A549 (cell line): ENCODE data around the gene BEAN1. TPM values are rescaled to one million over a fixed set of nuclear protein-coding genes. Genes with fewer than 3 reads are reported as not detected.

Experiments
- ATAC-seq, 2 experiments: fragments of 200-7000 bp in 1 of 2; fragments of >200 bp in 1 of 2; cut with Nextera tagmentation in 1 of 2; cut with Tn5 transposase in 1 of 2; 3 replicates each; pipeline versions ENCODE4 v1.8.0 to v1.9.1; 2018 to 2020; ENCODE audit warnings: mild to moderate bottlenecking in 1 of 2, moderate library complexity in 1 of 2
- CTCF ChIA-PET: fragments of 300-600 bp; sonication (Branson Sonifier 250); formaldehyde crosslinking; extraction: SDS; loops from one replicate; lab custom pipeline; 2021; ENCODE audit warnings: antibody characterized with exemption, inconsistent platforms; lab: Yijun Ruan, JAX
- POLR2A ChIA-PET: fragments of 350-600 bp; formaldehyde crosslinking; extraction: SDS; loops from one replicate; lab custom pipeline; 2021; ENCODE audit warnings: antibody characterized with exemption, inconsistent platforms; lab: Yijun Ruan, JAX
- DNase-seq, 2 experiments: peaks; one replicate each; pipeline versions ENCODE4 v3.0.0 to v3.0.0-alpha.2; 2011 to 2016; ENCODE audit warnings: low read depth in 1 of 2, low spot score in 1 of 2
- FAIRE-seq: peaks from 2 replicates; lab custom pipeline; 2011; peaks lifted over from hg19 to GRCh38; lab: Jason Lieb, UNC
- H3K27ac ChIP-seq, 2 experiments: fragments of >200 bp; sonication (Bioruptor Twin); formaldehyde crosslinking; 3 replicates each; pipeline ENCODE4 v1.5.1; 2016 to 2017
- H3K4me1 ChIP-seq: fragments of >200 bp; sonication (Bioruptor Twin); formaldehyde crosslinking; 3 replicates; pipeline ENCODE4 v1.6.1; 2016
- H3K4me2 ChIP-seq: fragments of >200 bp; sonication (Bioruptor Twin); formaldehyde crosslinking; 3 replicates; pipeline ENCODE4 v1.6.1; 2016
- H3K4me3 ChIP-seq: fragments of >200 bp; sonication (Bioruptor Twin); formaldehyde crosslinking; 3 replicates; pipeline ENCODE4 v1.5.1; 2016
- H3K9me3 ChIP-seq: fragments of >200 bp; sonication (Bioruptor Twin); formaldehyde crosslinking; 3 replicates; pipeline ENCODE4 v1.6.1; 2016
- CBX2 ChIP-seq: fragments of 200-600 bp; sonication (generic); IDR thresholded peaks from 2 replicates; pipeline ENCODE4 v1.6.1; 2016; ENCODE audit warnings: low read depth, mild to moderate bottlenecking, borderline replicate concordance
- CBX8 ChIP-seq: fragments of 200-600 bp; sonication (generic); IDR thresholded peaks from 2 replicates; pipeline ENCODE4 v1.6.1; 2016
- EHMT2 ChIP-seq: fragments of 200-600 bp; sonication (generic); IDR thresholded peaks from 2 replicates; pipeline ENCODE4 v1.6.1; 2016; ENCODE audit warnings: antibody characterized with exemption, low read depth, mild to moderate bottlenecking, moderate library complexity
- ESRRA ChIP-seq: fragments of 150-350 bp; IDR thresholded peaks from 2 replicates; pipeline ENCODE4 v1.6.1; 2014; ENCODE audit warnings: mild to moderate bottlenecking, low read length, borderline replicate concordance
- FOSL2 ChIP-seq, 2 experiments: fragments of 450-650 bp in 1 of 2; fragments of >200 bp in 1 of 2; sonication (Bioruptor Twin) in 1 of 2; formaldehyde crosslinking; IDR thresholded peaks; 2 replicates each; pipeline versions ENCODE4 v1.5.0 to v1.6.1; 2016 to 2020; ENCODE audit warnings: mild to moderate bottlenecking in 1 of 2, moderate library complexity in 1 of 2
- GATA3 ChIP-seq: IDR thresholded peaks from 2 replicates; pipeline ENCODE4 v1.6.1; 2012; ENCODE audit warnings: borderline replicate concordance
- HDAC2 ChIP-seq: fragments of 200-600 bp; sonication (generic); IDR thresholded peaks from 2 replicates; pipeline ENCODE4 v1.6.1; 2016
- HEYL ChIP-seq: fragments of 250-450 bp; sonication (Bioruptor Pico); IDR thresholded peaks from 2 replicates; pipeline ENCODE4 v1.8.0; 2021; ENCODE audit warnings: mild to moderate bottlenecking, moderate library complexity
- HOXB5 ChIP-seq: fragments of 250-450 bp; sonication (Bioruptor Pico); IDR thresholded peaks from 2 replicates; pipeline ENCODE4 v1.5.0; 2020; ENCODE audit warnings: mild to moderate bottlenecking, moderate library complexity
- JUN ChIP-seq, 2 experiments: fragments of >200 bp; sonication (Bioruptor Twin); formaldehyde crosslinking; IDR thresholded peaks; 2 replicates in 1 of 2; 3 replicates in 1 of 2; pipeline ENCODE4 v1.6.1; 2016 to 2017
- JUNB ChIP-seq: fragments of >200 bp; sonication (Bioruptor Twin); formaldehyde crosslinking; IDR thresholded peaks from 2 replicates; pipeline ENCODE4 v1.6.1; 2016
- KDM5A ChIP-seq: fragments of 200-600 bp; sonication (generic); IDR thresholded peaks from 2 replicates; pipeline ENCODE4 v1.6.1; 2016; ENCODE audit warnings: antibody characterized with exemption, mild to moderate bottlenecking
- MAFK ChIP-seq: fragments of 450-650 bp; IDR thresholded peaks from 2 replicates; pipeline ENCODE4 v1.6.1; 2014; ENCODE audit not compliant: partially characterized antibody
- MAZ ChIP-seq: fragments of 150-350 bp; IDR thresholded peaks from 2 replicates; pipeline ENCODE4 v1.6.1; 2014; ENCODE audit warnings: antibody characterized with exemption, low read depth, low read length, borderline replicate concordance
- NFE2L2 ChIP-seq: fragments of 150-350 bp; conservative IDR thresholded peaks from 2 replicates; pipeline ENCODE4 v1.6.1; 2014; ENCODE audit warnings: low read length
- NPAS2 ChIP-seq: fragments of 250-450 bp; sonication (Bioruptor Pico); IDR thresholded peaks from 2 replicates; pipeline ENCODE4 v1.8.0; 2022; ENCODE audit warnings: mild to moderate bottlenecking, moderate library complexity, borderline replicate concordance
- POLR2AphosphoS2 ChIP-seq: conservative IDR thresholded peaks from 2 replicates; pipeline ENCODE4 v1.6.1; 2012; ENCODE audit warnings: low read length, improper control_type of control experiment, inconsistent platforms
- RARB ChIP-seq: fragments of 250-450 bp; sonication (Bioruptor Pico); IDR thresholded peaks from 2 replicates; pipeline ENCODE4 v1.8.0; 2021; ENCODE audit warnings: mild to moderate bottlenecking, moderate library complexity
- RCOR1 ChIP-seq: fragments of 150-350 bp; IDR thresholded peaks from 2 replicates; pipeline ENCODE4 v1.6.1; 2014; ENCODE audit warnings: antibody characterized with exemption, low read length, low read depth
- RNF2 ChIP-seq: fragments of 200-600 bp; sonication (generic); IDR thresholded peaks from 2 replicates; pipeline ENCODE4 v1.6.1; 2016; ENCODE audit warnings: low read depth, mild to moderate bottlenecking, antibody characterized with exemption, moderate library complexity, borderline replicate concordance
- SREBF2 ChIP-seq: fragments of 450-650 bp; IDR thresholded peaks from 2 replicates; pipeline ENCODE4 v1.6.1; 2014; ENCODE audit warnings: mild to moderate bottlenecking, moderate library complexity
- ZC3H11A ChIP-seq: fragments of 450-650 bp; IDR thresholded peaks from 2 replicates; pipeline ENCODE4 v1.6.1; 2014; ENCODE audit warnings: antibody characterized with exemption, mild to moderate bottlenecking
- ZFP36 ChIP-seq: fragments of 450-650 bp; IDR thresholded peaks from 2 replicates; pipeline ENCODE4 v1.6.1; 2014; ENCODE audit warnings: borderline replicate concordance; ENCODE audit not compliant: partially characterized antibody
- WGBS: methylation state at CpG from one replicate; pipeline ENCODE4 v1.1.6; 2017; ENCODE audit errors: missing lambda C conversion rate; 5-methylcytosine and 5-hydroxymethylcytosine counted together
- polyA plus RNA-seq, 4 experiments: library from polyadenylated mRNA; depleted of rRNA in 3 of 4; stranded (reverse); fragments of >200 nt; fragmentation: RNase III in 1 of 4; extraction: RNeasy Plus Mini Kit Qiagen cat#74134 plus additional on column Dnase treatment in 1 of 4; gene quantifications; 2 replicates in 3 of 4; 3 replicates in 1 of 4; pipeline ENCODE4 v1.2.3, GENCODE V29; 2011 to 2017
- TF ChIP-seq, protein P1 (sequence below): fragments of >200 bp; sonication (Bioruptor Twin); formaldehyde crosslinking; IDR thresholded peaks from 2 replicates; pipeline ENCODE4 v1.6.1; 2016
- TF ChIP-seq, protein P2 (sequence below): fragments of 250-450 bp; sonication (Bioruptor Pico); IDR thresholded peaks from 2 replicates; pipeline ENCODE4 v1.5.0; 2021; ENCODE audit warnings: mild to moderate bottlenecking, moderate library complexity, borderline replicate concordance
- TF ChIP-seq, protein P3 (sequence below): fragments of 450-650 bp; IDR thresholded peaks from 2 replicates; pipeline ENCODE4 v1.6.1; 2014; ENCODE audit warnings: antibody characterized with exemption
- TF ChIP-seq, protein P4 (sequence below): fragments of 200-600 bp; sonication (generic); IDR thresholded peaks from 2 replicates; pipeline ENCODE4 v1.6.1; 2016; ENCODE audit warnings: antibody characterized with exemption, mild to moderate bottlenecking, moderate library complexity
- TF ChIP-seq, protein P5 (sequence below): fragments of 150-350 bp; IDR thresholded peaks from 2 replicates; pipeline ENCODE4 v1.6.1; 2014; ENCODE audit warnings: low read depth, mild to moderate bottlenecking, low read length

BEAN1 gene
- polyA plus RNA-seq, 2 of the 4 experiments (the other 2 are of a cell fraction), result 0.98 to 1.7 TPM

DNA sequence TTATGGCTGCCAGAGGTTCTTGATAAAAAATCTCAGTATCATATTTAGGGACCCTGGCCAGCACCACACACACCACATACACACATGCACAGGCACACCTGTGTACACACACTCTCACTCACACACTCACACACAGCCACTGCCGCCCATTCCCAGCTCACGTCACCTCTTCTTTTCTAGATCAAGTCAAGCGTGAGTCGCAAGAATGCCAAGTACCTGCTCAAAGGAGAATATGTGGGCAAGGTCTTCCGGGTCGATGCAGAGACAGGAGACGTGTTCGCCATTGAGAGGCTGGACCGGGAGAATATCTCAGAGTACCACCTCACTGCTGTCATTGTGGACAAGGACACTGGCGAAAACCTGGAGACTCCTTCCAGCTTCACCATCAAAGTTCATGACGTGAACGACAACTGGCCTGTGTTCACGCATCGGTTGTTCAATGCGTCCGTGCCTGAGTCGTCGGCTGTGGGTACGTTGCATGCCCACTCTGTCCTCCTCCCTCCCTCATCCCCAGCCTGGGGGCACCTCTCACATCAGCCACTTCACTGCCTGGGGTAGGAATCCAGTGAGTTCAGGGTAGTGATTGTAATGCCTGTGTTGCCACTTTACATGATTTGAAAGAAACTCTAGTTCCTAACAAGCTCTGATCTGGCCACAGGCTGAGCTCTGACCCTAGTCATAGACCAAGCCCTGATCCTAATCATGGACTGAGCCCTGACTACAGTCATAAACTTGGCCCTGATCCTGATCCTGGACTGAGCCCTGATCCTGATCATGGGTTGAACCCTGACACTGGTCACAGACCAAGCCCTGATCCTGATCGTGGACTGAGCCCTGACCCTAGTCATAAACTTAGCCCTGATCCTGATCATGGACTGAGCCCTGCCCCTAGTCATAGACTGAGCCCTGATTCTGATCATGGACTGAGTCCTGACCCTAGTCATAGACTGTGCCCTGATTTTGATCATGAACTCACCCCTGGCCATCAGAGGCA is 40.2 kb upstream of the BEAN1 start:
- Histone ChIP-seq H3K9me3 (no peaks in the 10 kb centered on the region), H3K4me2 (no peak overlapping the region), H3K4me3 (no peak overlapping the region), H3K27ac (no peak overlapping the region), H3K4me1 (peaks cover 17% of the 10 kb centered on the region)
- TF ChIP-seq JUNB, result no peak
- TF ChIP-seq NPAS2, result no peak
- TF ChIP-seq RCOR1, result no peak
- TF ChIP-seq, protein P1, sequence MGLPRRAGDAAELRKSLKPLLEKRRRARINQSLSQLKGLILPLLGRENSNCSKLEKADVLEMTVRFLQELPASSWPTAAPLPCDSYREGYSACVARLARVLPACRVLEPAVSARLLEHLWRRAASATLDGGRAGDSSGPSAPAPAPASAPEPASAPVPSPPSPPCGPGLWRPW, result no peak
- no peak for TF ChIP-seq FOSL2 (IDR thresholded peaks at IDR 0.05)
- no peak for TF ChIP-seq FOSL2 (CRISPR knock-in tag; IDR thresholded peaks at IDR 0.05)
- no peak for TF ChIP-seq RNF2
- TF ChIP-seq RARB (CRISPR knock-in tag), result no peak
- TF ChIP-seq, protein P2, sequence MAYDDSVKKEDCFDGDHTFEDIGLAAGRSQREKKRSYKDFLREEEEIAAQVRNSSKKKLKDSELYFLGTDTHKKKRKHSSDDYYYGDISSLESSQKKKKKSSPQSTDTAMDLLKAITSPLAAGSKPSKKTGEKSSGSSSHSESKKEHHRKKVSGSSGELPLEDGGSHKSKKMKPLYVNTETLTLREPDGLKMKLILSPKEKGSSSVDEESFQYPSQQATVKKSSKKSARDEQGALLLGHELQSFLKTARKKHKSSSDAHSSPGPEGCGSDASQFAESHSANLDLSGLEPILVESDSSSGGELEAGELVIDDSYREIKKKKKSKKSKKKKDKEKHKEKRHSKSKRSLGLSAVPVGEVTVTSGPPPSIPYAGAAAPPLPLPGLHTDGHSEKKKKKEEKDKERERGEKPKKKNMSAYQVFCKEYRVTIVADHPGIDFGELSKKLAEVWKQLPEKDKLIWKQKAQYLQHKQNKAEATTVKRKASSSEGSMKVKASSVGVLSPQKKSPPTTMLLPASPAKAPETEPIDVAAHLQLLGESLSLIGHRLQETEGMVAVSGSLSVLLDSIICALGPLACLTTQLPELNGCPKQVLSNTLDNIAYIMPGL, result no peak
- no peak for TF ChIP-seq HDAC2
- no peak for TF ChIP-seq EHMT2
- TF ChIP-seq CBX2, result no peak
- TF ChIP-seq, protein P3, sequence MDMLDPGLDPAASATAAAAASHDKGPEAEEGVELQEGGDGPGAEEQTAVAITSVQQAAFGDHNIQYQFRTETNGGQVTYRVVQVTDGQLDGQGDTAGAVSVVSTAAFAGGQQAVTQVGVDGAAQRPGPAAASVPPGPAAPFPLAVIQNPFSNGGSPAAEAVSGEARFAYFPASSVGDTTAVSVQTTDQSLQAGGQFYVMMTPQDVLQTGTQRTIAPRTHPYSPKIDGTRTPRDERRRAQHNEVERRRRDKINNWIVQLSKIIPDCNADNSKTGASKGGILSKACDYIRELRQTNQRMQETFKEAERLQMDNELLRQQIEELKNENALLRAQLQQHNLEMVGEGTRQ, result no peak
- TF ChIP-seq HOXB5 (CRISPR knock-in tag), result no peak
- TF ChIP-seq CBX8, result no peak
- no peak for TF ChIP-seq JUN (IDR thresholded peaks at IDR 0.05)
- TF ChIP-seq SREBF2, result no peak
- no peak for TF ChIP-seq POLR2AphosphoS2
- FAIRE-seq (no peak), ATAC-seq (no peak), DNase-seq (no peak)
- 83% methylated on average over 20 of the region's 20 CpGs for WGBS
- ChIA-PET CTCF (interaction anchor here (0.6 to 3.4 kb wide), 3 partner anchors 19 to 74 kb away, joined by 3 to 22 read pairs (median 7); no protein-coding TSS in a partner anchor), POLR2A (no interaction called here)

DNA sequence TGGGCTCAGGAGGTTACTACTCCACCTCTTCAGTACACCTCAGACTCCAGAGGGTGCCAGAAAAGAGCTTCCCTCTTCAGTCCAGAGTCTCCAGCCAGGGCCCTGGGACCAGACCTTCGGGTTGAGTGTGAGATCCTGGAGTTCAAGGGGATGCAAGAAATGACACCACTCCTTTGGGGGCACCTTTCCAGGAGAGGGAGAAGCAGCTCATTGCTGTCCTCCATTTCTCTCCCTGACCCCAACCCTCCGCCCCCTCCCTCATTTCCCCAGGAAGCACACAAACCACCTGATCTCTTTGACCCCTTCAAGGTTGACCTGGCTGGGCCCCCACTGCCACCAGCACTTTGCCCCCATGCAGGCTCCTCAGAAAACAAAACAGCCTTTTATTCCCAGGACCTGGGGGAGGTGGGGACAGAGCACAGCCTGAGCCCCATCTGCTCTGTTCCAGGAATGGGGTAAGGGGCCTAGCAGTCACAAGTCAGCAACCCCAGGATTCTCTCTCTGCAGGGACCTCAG is 39.2 kb upstream of the BEAN1 start:
- 25% methylated on average over 2 of the region's 2 CpGs for WGBS
- Histone ChIP-seq H3K27ac (no peak overlapping the region), H3K4me1 (peaks cover 8% of the 10 kb centered on the region), H3K9me3 (no peaks in the 10 kb centered on the region), H3K4me2 (no peak overlapping the region), H3K4me3 (no peak overlapping the region)
- POLR2A ChIA-PET, result no interaction called here
- CTCF ChIA-PET, result interaction anchor here (0.6 to 1.5 kb wide), 2 partner anchors 18 to 75 kb away, joined by 3 to 7 read pairs; no protein-coding TSS in a partner anchor
- FAIRE-seq (no peak), ATAC-seq (no peak), DNase-seq (no peak)
- no peak for TF ChIP-seq ESRRA
- TF ChIP-seq FOSL2 (IDR thresholded peaks at IDR 0.05), result no peak
- TF ChIP-seq FOSL2 (CRISPR knock-in tag; IDR thresholded peaks at IDR 0.05), result no peak
- no peak for TF ChIP-seq NFE2L2
- TF ChIP-seq, protein P4, sequence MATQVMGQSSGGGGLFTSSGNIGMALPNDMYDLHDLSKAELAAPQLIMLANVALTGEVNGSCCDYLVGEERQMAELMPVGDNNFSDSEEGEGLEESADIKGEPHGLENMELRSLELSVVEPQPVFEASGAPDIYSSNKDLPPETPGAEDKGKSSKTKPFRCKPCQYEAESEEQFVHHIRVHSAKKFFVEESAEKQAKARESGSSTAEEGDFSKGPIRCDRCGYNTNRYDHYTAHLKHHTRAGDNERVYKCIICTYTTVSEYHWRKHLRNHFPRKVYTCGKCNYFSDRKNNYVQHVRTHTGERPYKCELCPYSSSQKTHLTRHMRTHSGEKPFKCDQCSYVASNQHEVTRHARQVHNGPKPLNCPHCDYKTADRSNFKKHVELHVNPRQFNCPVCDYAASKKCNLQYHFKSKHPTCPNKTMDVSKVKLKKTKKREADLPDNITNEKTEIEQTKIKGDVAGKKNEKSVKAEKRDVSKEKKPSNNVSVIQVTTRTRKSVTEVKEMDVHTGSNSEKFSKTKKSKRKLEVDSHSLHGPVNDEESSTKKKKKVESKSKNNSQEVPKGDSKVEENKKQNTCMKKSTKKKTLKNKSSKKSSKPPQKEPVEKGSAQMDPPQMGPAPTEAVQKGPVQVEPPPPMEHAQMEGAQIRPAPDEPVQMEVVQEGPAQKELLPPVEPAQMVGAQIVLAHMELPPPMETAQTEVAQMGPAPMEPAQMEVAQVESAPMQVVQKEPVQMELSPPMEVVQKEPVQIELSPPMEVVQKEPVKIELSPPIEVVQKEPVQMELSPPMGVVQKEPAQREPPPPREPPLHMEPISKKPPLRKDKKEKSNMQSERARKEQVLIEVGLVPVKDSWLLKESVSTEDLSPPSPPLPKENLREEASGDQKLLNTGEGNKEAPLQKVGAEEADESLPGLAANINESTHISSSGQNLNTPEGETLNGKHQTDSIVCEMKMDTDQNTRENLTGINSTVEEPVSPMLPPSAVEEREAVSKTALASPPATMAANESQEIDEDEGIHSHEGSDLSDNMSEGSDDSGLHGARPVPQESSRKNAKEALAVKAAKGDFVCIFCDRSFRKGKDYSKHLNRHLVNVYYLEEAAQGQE, result no peak
- TF ChIP-seq, protein P5, sequence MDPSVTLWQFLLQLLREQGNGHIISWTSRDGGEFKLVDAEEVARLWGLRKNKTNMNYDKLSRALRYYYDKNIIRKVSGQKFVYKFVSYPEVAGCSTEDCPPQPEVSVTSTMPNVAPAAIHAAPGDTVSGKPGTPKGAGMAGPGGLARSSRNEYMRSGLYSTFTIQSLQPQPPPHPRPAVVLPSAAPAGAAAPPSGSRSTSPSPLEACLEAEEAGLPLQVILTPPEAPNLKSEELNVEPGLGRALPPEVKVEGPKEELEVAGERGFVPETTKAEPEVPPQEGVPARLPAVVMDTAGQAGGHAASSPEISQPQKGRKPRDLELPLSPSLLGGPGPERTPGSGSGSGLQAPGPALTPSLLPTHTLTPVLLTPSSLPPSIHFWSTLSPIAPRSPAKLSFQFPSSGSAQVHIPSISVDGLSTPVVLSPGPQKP, result no peak
- TF ChIP-seq ZC3H11A, result no peak
- TF ChIP-seq GATA3, result no peak
- TF ChIP-seq MAZ, result no peak
- no peak for TF ChIP-seq ZFP36
- no peak for TF ChIP-seq CBX8
- no peak for TF ChIP-seq MAFK
- TF ChIP-seq KDM5A, result no peak
- TF ChIP-seq HOXB5 (CRISPR knock-in tag), result no peak
- TF ChIP-seq HEYL (CRISPR knock-in tag), result no peak
- TF ChIP-seq RARB (CRISPR knock-in tag), result no peak
- TF ChIP-seq SREBF2, result no peak
